ENCODE measurements around the gene RBM34.

GRCh38 chr1:235176486-235176885, 15.4 kb upstream of the RBM34 start:
- no peak for TF ChIP-seq POLR2A (IDR thresholded peaks at IDR 0.05)
- TF ChIP-seq, protein P1, sequence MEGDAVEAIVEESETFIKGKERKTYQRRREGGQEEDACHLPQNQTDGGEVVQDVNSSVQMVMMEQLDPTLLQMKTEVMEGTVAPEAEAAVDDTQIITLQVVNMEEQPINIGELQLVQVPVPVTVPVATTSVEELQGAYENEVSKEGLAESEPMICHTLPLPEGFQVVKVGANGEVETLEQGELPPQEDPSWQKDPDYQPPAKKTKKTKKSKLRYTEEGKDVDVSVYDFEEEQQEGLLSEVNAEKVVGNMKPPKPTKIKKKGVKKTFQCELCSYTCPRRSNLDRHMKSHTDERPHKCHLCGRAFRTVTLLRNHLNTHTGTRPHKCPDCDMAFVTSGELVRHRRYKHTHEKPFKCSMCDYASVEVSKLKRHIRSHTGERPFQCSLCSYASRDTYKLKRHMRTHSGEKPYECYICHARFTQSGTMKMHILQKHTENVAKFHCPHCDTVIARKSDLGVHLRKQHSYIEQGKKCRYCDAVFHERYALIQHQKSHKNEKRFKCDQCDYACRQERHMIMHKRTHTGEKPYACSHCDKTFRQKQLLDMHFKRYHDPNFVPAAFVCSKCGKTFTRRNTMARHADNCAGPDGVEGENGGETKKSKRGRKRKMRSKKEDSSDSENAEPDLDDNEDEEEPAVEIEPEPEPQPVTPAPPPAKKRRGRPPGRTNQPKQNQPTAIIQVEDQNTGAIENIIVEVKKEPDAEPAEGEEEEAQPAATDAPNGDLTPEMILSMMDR (IDR thresholded peaks at IDR 0.05), result no peak

Measured in lower leg skin (tissue), 3 donors.